WTC11 (cell line): ENCODE measurements around the gene GP9. TPM values are rescaled to one million over a fixed set of nuclear protein-coding genes. Genes with fewer than 3 reads are reported as not detected.

Experiments used
- total RNA-seq: library from RNA; stranded (reverse); gene quantifications from 3 replicates; pipeline ENCODE4 v1.2.3, GENCODE V29; 2021

GP9 gene
- total RNA-seq, 1 experiment from 2014 or later = not detected

Other genes with a start within 250 kb of the GP9 start
- gene ACAD9, start 181.2 kb upstream of the GP9 start, total RNA-seq = 31.2 to 35.2 TPM (median 31.8 TPM) in 3 replicates
- 2.3 to 2.9 TPM (median 2.6 TPM) in 3 replicates for gene CFAP92, start 66.7 kb upstream of the GP9 start, total RNA-seq
- gene EFCC1, start 59.5 kb upstream of the GP9 start, total RNA-seq = 0.16 to 0.31 TPM (median 0.16 TPM) in 3 replicates
- 20.2 to 34.5 TPM (median 21.0 TPM) in 3 replicates for gene RAB43, start 61.0 kb downstream of the GP9 start, total RNA-seq
- gene ISY1, start 100.3 kb downstream of the GP9 start, total RNA-seq = 21.4 to 25.0 TPM (median 21.5 TPM) in 3 replicates
- gene CNBP, start 123.1 kb downstream of the GP9 start, total RNA-seq = 329 to 390 TPM (median 380 TPM) in 3 replicates
- 121 to 132 TPM (median 129 TPM) in 3 replicates for gene COPG1, start 188.8 kb downstream of the GP9 start, total RNA-seq
- 44.0 to 49.5 TPM (median 47.7 TPM) in 3 replicates for gene HMCES, start 218.1 kb downstream of the GP9 start, total RNA-seq